ENCODE results near the gene PPARA.
"Not testable (repeated sequence)": the region's sequence is repeated elsewhere in the genome, so short reads cannot be mapped to it uniquely, and the experiment has no call there.

PPARA gene

DNA sequence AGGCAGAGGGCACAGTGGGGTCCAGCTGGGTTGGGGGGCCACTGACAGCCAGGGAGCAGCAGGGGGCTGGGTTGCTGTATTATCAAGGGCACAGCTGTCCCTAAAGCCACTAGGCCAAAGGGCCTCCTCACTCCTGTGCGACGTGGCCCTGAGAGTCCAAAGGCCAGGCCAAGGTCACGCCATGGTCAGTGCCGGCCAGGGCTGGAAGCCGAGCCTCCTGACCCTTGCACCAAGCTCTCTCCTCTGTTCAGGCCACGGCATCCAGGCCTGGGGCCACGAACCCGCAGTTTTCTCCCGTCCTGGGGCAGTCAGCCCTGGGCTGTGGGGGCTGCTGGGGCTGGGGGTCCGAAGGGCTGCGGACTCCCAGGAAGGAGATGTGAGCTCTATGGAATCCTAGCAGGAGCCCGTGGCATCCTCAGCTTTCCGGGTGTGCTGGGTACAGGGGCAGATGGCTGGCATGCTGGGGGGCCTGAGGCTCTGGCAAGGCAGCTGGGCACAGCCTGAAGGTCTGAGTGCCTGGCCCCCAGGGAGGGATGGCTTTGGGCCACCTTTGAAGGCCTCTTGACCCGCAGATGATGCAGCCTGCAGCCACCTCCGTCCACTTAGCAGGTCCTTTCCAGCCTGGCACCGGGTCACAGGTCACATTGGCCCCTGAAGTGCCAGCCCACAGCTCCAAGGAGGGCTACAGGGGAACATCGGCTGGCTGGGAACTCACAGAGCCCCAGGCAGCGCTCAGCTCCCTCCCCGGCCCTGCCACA is 17.3 kb upstream of the PPARA start:
- H3K27me3 ChIP-seq (ENCODE audit: control insufficient read depth, insufficient read depth, low read length): no peaks in the 10 kb centered on the region
- no peaks in the 10 kb centered on the region for H3K9me3 ChIP-seq (ENCODE audit: control insufficient read depth, insufficient read depth, low read length)
- H3K4me1 ChIP-seq (ENCODE audit: control insufficient read depth, insufficient read depth, low read length): no peaks in the 10 kb centered on the region
- H3K36me3 ChIP-seq (ENCODE audit: control insufficient read depth, insufficient read depth, low read length): no peaks in the 10 kb centered on the region
- H3K4me3 ChIP-seq (ENCODE audit: low read depth, low read length): no peak overlapping the region
- no peak overlapping the region for H3K9ac ChIP-seq (ENCODE audit: low read depth, low read length)

DNA sequence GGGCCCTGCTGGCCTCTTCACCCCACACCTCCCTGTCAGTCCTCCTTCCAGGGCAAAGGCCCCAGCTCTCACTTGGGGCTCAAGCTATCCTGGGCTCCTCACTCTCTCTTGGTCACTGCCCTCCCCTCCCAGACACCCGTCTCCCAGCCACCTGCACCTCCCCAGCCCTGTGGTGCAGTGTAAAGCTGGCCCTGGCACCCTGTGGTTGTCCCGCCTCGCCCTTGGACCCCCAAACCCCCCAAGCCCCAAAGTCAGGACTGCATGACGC is 16.8 kb upstream of the PPARA start:
- H3K4me1 ChIP-seq (ENCODE audit: control insufficient read depth, insufficient read depth, low read length): no peaks in the 10 kb centered on the region
- no peaks in the 10 kb centered on the region for H3K36me3 ChIP-seq (ENCODE audit: control insufficient read depth, insufficient read depth, low read length)
- no peaks in the 10 kb centered on the region for H3K27me3 ChIP-seq (ENCODE audit: control insufficient read depth, insufficient read depth, low read length)
- no peaks in the 10 kb centered on the region for H3K9me3 ChIP-seq (ENCODE audit: control insufficient read depth, insufficient read depth, low read length)
- no peak overlapping the region for H3K4me3 ChIP-seq (ENCODE audit: low read depth, low read length)
- no peak overlapping the region for H3K9ac ChIP-seq (ENCODE audit: low read depth, low read length)

- no peaks in the 10 kb centered on the region for H3K27me3 ChIP-seq (ENCODE audit: control insufficient read depth, insufficient read depth, low read length)
- H3K4me3 ChIP-seq (ENCODE audit: low read depth, low read length): no peak overlapping the region
- H3K36me3 ChIP-seq (ENCODE audit: control insufficient read depth, insufficient read depth, low read length): no peaks in the 10 kb centered on the region
- H3K9me3 ChIP-seq (ENCODE audit: control insufficient read depth, insufficient read depth, low read length): no peaks in the 10 kb centered on the region
- no peak overlapping the region for H3K9ac ChIP-seq (ENCODE audit: low read depth, low read length)
- no peaks in the 10 kb centered on the region for H3K4me1 ChIP-seq (ENCODE audit: control insufficient read depth, insufficient read depth, low read length)
Measured at GRCh38 chr22:46134111-46134705, 16.1 kb upstream of the PPARA start.

DNA sequence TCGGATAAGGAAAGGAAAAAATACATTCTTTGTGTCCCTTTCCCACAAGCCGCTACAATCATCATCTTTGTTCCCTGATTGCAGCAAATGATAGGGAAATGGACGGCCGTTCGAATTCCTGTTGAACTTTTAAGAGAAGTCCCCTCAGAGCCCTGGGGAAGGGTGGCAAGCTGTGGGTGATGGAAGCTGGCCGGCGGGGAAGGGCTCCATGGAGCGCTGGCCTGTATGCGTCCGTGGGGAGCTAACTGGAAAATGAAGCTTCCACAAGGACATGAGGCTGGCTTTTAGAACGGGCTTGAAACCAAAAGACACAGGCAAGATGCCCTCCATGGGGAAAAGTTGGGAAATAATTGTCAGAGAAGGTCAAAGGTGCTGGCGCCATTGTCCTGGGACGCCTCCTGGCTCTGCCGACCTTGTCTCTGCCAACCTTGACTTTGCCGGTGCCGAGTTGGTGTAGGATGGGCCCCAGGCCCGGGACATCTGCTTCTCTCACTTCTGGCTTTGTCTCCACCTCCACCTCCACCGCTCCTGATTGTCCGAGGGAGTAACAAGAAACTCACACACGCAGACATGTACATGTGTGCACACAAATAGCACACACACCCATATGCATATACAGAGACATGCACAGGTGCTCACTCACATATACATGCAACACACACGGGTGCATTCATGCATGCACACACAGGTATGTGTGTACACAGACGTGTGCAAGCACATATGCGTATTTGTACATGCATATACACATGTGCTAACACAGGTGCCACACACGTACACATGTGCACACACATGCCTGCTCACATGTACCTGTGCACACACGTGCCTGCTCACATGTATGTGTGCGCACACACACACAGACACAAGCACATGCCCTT is 14.5 kb upstream of the PPARA start:
- H3K9ac ChIP-seq (ENCODE audit: low read depth, low read length): no peak overlapping the region
- no peak overlapping the region for H3K4me3 ChIP-seq (ENCODE audit: low read depth, low read length)
- no peaks in the 10 kb centered on the region for H3K36me3 ChIP-seq (ENCODE audit: control insufficient read depth, insufficient read depth, low read length)
- no peaks in the 10 kb centered on the region for H3K27me3 ChIP-seq (ENCODE audit: control insufficient read depth, insufficient read depth, low read length)
- H3K9me3 ChIP-seq (ENCODE audit: control insufficient read depth, insufficient read depth, low read length): no peaks in the 10 kb centered on the region
- no peaks in the 10 kb centered on the region for H3K4me1 ChIP-seq (ENCODE audit: control insufficient read depth, insufficient read depth, low read length)

- H3K9ac ChIP-seq (ENCODE audit: low read depth, low read length): no peak overlapping the region
Measured at GRCh38 chr22:46136486-46137217, 13.7 kb upstream of the PPARA start.

DNA sequence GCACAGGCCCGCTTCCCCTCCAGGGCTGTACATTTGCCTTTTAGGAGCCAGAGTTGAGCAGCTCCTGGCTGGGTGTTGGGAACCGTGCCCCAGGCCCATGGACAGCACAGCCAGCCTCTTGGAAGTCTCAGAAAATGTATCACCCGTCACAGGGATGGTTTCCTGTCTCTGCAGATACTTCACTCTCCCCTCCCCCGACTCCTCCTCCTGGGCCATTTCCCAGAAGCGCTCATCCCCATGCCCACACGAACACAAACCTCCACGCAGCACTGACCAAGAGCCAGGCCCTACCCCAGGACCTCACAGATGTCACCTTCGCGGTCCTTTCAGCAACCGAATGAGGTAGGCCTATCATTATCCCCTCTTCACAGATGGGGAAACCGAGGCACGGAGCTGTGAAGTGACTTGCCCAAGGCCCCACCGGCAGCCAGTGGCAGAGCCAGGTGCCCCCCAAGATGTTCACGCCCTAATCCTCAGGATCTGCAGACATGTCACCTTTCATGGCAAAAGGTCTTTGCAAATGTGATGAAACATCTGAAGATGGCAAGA is 13.0 kb upstream of the PPARA start:
- no peak overlapping the region for H3K4me3 ChIP-seq (ENCODE audit: low read depth, low read length)
- H3K4me1 ChIP-seq (ENCODE audit: control insufficient read depth, insufficient read depth, low read length): no peaks in the 10 kb centered on the region
- no peaks in the 10 kb centered on the region for H3K27me3 ChIP-seq (ENCODE audit: control insufficient read depth, insufficient read depth, low read length)
- H3K9me3 ChIP-seq (ENCODE audit: control insufficient read depth, insufficient read depth, low read length): no peaks in the 10 kb centered on the region
- no peaks in the 10 kb centered on the region for H3K36me3 ChIP-seq (ENCODE audit: control insufficient read depth, insufficient read depth, low read length)
- H3K9ac ChIP-seq (ENCODE audit: low read depth, low read length): no peak overlapping the region

More at GRCh38 chr22:46136486-46137217, 13.7 kb upstream of the PPARA start:
- H3K4me1 ChIP-seq (ENCODE audit: control insufficient read depth, insufficient read depth, low read length): no peaks in the 10 kb centered on the region
- H3K4me3 ChIP-seq (ENCODE audit: low read depth, low read length): no peak overlapping the region
- no peaks in the 10 kb centered on the region for H3K27me3 ChIP-seq (ENCODE audit: control insufficient read depth, insufficient read depth, low read length)
- H3K9me3 ChIP-seq (ENCODE audit: control insufficient read depth, insufficient read depth, low read length): no peaks in the 10 kb centered on the region
- H3K36me3 ChIP-seq (ENCODE audit: control insufficient read depth, insufficient read depth, low read length): no peaks in the 10 kb centered on the region

GRCh38 chr22:46138058-46138797 is 12.1 kb upstream of the PPARA start:
- no peaks in the 10 kb centered on the region for H3K4me1 ChIP-seq (ENCODE audit: control insufficient read depth, insufficient read depth, low read length)
- no peaks in the 10 kb centered on the region for H3K27me3 ChIP-seq (ENCODE audit: control insufficient read depth, insufficient read depth, low read length)
- H3K9ac ChIP-seq (ENCODE audit: low read depth, low read length): no peak overlapping the region
- no peaks in the 10 kb centered on the region for H3K36me3 ChIP-seq (ENCODE audit: control insufficient read depth, insufficient read depth, low read length)
- no peaks in the 10 kb centered on the region for H3K9me3 ChIP-seq (ENCODE audit: control insufficient read depth, insufficient read depth, low read length)
- no peak overlapping the region for H3K4me3 ChIP-seq (ENCODE audit: low read depth, low read length)

GRCh38 chr22:46139417-46139816 is 10.9 kb upstream of the PPARA start:
- H3K4me1 ChIP-seq (ENCODE audit: control insufficient read depth, insufficient read depth, low read length); H3K9ac ChIP-seq (ENCODE audit: low read depth, low read length); H3K27me3 ChIP-seq (ENCODE audit: control insufficient read depth, insufficient read depth, low read length); H3K4me3 ChIP-seq (ENCODE audit: low read depth, low read length); H3K9me3 ChIP-seq (ENCODE audit: control insufficient read depth, insufficient read depth, low read length); H3K36me3 ChIP-seq (ENCODE audit: control insufficient read depth, insufficient read depth, low read length): not testable (repeated sequence)

GRCh38 chr22:46139895-46140350 is 10.4 kb upstream of the PPARA start:
- Histone ChIP-seq H3K36me3 (ENCODE audit: control insufficient read depth, insufficient read depth, low read length) (no peaks in the 10 kb centered on the region), H3K4me1 (ENCODE audit: control insufficient read depth, insufficient read depth, low read length) (no peaks in the 10 kb centered on the region), H3K4me3 (ENCODE audit: low read depth, low read length) (no peak overlapping the region)

DNA sequence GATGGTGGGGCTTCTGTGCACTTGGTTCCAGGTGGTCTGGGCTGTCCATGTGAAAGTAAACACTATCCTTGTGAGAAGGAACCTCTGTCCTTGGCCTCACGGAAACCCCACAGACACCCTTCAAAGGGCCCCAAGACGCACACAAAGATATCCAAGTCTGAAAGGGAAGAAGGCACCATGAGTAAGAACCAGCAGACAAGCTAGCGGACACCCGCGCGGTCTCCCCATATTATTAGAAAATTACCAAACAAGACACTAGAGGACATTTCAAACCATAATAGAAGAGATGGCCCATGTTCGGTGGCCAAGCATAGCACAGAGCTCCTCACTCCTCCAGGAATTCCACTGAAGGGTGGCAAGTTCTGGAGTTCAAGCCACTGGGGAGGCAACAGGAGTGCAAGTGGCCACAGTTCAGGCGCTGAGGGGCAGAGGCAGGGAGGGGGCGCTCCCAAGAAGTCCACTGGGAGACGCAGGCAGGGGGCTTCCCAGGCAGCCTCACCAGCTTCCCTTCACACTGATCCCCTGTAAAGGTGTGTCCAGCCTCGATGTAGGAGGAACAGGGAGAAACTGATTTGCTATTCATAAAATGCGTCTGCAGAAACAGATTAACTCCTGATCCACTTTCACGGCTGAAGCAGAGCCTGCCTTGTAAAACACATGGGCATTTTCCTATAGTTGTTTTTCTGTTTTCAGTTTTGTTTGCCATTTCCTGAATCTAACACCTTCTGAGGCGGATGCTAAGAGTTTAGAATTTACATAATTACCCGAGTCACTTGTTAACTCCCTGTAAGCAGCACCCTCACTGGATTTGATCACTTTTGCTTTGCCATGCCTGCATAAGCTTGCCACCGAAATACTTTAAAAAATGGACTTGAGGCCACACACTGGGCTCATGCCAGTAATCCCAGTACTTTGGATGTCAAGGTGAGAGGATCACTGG is 9.1 kb upstream of the PPARA start:
- no peaks in the 10 kb centered on the region for H3K27me3 ChIP-seq (ENCODE audit: control insufficient read depth, insufficient read depth, low read length)

More at GRCh38 chr22:46139895-46140350, 10.4 kb upstream of the PPARA start:
- H3K9ac ChIP-seq (ENCODE audit: low read depth, low read length): no peak overlapping the region
- no peaks in the 10 kb centered on the region for H3K9me3 ChIP-seq (ENCODE audit: control insufficient read depth, insufficient read depth, low read length)
- no peaks in the 10 kb centered on the region for H3K27me3 ChIP-seq (ENCODE audit: control insufficient read depth, insufficient read depth, low read length)

More for the DNA sequence above, 9.1 kb upstream of the PPARA start:
- no peak overlapping the region for H3K9ac ChIP-seq (ENCODE audit: low read depth, low read length)
- no peak overlapping the region for H3K4me3 ChIP-seq (ENCODE audit: low read depth, low read length)
- no peaks in the 10 kb centered on the region for H3K9me3 ChIP-seq (ENCODE audit: control insufficient read depth, insufficient read depth, low read length)
- H3K4me1 ChIP-seq (ENCODE audit: control insufficient read depth, insufficient read depth, low read length): no peaks in the 10 kb centered on the region
- H3K36me3 ChIP-seq (ENCODE audit: control insufficient read depth, insufficient read depth, low read length): no peaks in the 10 kb centered on the region

Measured in iPS-15b (cell line).